Adrenal gland (tissue), 5 donors: ENCODE results near the gene THSD1.

Experiments
- CTCF ChIP-seq, 6 experiments: fragments of 450-650 bp in 4 of 6; fragments of 200-600 bp in 2 of 6; sonication (generic) in 1 of 6; IDR thresholded peaks; 1 replicate in 5 of 6; 2 replicates in 1 of 6; pipeline versions ENCODE4 v1.5.1 to v1.8.0; 2016 to 2021; ENCODE audit warnings: antibody characterized with exemption in 6 of 6, mild to moderate bottlenecking in 2 of 6, moderate library complexity in 1 of 6
- POLR2A ChIP-seq, 2 donors: fragments of 450-650 bp; IDR thresholded peaks; one replicate each; pipeline ENCODE4 v1.6.1; 2017; ENCODE audit warnings: antibody characterized with exemption in 2 of 2, mild to moderate bottlenecking in 2 of 2, moderate library complexity in 1 of 2
- donor health status: DM: no; HTN: no; CAD: no.

GRCh38 chr13:52454459-52454819 lies 48.5 kb upstream of the THSD1 start:
- no peak for TF ChIP-seq CTCF (IDR thresholded peaks at IDR 0.05)
- TF ChIP-seq POLR2A (IDR thresholded peaks at IDR 0.05) = no peak
